Stimulated activated CD4-positive, alpha-beta T cell treated with anti-CD3 and anti-CD28 coated beads, Interleukin-1b, Interleukin-23, amount 100 ng/mL, for 1 hour (primary cell): Measurements from ENCODE around the gene BTBD9.

Experiments used
- DNase-seq, 2 donors: peaks; one replicate each; pipeline ENCODE4 v3.0.0-alpha.2; 2020; ENCODE audit warnings: low read depth in 2 of 2

The BTBD9 gene

DNA sequence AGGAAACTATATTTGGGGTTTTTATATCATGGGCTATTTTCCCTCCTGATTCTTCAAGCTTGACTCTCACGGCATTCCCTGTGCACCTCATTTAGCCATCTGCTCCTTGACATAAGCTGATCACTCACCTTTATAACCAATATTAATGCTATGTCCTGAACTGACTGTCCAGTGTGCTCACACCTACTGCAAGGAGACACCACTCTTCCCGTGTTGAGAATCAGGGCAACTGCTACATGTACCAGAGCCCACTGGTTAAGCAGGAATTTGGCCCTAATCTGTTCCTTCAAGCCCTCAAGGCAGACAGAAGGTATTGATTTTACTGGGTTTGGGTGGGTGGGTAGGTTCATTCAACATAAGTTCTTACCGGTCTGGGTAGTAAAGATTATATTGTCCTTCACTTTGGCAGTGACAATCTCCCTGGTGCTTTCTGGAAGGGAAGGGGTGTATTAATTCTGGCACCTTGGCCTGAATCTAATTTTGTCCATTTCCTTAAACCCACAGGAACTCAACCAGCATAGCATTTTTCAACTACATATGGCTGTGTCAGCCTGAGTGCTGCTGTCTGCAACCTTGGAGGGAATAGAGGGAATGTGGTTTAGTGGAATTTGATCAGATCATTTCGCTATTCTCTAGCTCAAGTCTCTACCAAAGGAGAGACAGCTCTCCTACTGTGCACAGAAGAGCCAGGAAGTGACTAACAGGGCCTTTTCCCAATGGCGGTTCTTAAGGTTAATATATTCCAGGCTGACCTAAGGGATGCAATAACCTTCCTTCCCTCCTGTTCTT, 293.2 kb downstream of the BTBD9 start:
- DNase-seq: no peak

DNA sequence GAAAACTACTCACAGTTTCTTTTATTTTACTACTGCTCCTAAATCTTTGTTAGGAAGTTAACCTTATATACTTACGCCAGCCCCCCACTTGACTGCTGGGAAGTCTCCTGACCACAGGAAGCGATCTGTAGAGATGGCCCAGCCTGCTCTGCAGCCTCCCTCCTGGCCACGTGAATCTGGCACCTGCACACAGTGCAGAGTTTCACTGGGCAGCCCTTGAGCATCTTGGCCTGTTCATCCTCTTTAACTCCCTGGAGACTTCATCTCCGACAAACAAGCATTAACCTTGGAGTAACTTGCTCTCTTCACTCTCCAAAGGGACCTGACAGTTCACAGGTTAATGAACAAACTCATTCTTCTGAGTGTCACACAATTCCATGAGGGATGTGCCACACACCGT, 294.1 kb downstream of the BTBD9 start:
- no peak for DNase-seq

DNA sequence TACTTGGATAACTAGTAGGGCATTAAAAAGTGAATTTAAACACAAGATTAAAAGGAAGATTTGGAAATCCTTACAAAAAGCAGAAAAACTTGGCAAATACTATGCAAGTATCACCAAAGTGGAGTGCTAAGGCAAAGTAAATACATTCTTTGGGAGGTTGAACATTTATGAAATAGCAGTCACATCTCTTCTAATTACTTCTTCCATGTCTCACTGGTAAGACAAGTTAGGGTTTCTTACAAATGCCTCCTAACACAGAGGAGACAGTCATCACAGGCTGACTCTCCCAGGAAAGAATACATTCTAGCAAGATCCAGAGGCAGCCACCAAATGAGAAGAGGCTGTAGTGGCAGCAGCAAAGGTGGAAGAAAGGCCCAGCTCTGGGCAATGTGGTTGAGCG, 298.2 kb downstream of the BTBD9 start:
- DNase-seq: no peak

DNA sequence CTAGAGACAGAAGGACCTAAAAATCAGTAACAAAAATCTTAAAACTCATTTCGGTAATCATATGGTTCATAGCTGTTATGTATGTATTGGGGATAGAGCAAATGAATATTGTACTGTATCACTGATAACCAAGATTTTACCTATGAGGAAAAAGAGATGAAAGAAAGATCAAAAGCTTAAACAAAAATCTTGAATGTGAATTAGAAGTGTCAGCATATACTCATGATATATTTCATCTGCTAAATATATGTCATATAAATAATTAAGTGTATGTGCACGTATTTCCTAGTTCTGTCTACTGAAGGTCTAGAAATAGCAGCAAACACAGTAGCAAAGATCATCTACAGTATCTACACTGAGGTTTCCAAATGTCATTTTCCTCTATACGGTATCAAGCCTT, 299.8 kb downstream of the BTBD9 start:
- DNase-seq: no peak

DNA sequence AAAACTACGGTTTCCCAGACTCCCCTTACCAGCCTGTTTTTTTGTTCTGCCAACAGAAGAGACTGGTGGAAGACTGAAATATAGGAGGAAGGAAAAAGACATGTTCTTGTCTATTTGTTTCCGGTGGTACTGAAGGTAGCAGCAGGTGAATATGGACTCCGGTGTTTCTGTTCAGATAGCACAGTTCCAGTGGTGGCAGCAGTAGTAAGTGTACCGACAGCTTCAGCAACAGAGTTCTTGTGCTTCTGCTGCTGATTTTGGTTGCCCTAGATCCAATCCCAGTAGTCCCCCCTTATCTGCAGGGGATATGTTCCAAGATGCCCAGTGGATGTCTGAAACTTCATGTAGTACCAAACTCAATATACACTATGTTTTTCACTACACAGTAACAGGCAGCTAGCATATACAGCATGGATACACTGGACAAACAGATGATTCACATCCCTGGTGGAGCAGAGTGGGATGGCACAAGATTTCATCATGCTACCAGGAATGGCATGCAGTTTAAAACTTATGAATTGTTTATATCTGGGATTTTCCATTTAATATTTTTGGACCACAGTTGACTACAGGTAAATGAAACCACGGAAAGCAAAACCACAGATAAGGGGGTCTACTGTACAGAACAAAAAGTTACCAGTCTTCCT, 301.8 kb downstream of the BTBD9 start:
- no peak for DNase-seq

DNA sequence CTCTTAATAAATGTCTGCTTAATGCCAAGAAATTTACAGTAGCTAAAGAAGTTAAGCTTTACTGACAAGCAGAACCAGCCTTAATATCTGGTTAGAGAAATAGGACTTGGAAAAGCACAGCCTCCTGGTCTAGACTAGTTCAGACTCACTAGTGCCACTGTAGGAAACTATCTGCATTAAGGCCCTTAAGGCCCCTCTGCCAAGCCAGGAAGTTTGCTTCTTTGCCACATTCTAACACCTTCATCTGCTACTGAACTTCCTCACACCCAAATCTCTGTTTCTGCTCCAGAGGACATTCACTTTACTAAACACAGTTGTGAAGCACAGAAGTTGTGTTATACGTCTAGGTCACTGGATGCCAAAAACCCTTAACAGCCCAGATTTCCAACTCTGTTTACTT, 302.8 kb downstream of the BTBD9 start:
- DNase-seq: no peak

DNA sequence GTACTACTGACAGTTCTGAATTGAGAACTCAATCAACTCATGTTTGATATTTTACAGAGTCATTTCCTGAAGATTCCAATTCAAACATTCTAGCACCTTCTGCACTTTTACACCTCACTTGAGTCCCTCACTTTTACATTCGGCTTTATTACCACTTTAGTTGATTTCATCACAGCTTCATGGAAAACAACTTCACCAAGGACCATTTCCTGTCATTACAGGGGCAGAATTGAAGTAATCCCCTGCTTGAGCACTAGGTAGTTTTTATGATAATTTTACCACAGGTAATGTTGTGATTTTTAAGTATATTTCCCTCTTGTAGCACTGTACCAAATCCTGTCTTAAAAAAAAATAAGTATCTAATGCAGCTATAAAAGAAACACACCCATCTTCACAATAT, 312.9 kb downstream of the BTBD9 start:
- DNase-seq: no peak

DNA sequence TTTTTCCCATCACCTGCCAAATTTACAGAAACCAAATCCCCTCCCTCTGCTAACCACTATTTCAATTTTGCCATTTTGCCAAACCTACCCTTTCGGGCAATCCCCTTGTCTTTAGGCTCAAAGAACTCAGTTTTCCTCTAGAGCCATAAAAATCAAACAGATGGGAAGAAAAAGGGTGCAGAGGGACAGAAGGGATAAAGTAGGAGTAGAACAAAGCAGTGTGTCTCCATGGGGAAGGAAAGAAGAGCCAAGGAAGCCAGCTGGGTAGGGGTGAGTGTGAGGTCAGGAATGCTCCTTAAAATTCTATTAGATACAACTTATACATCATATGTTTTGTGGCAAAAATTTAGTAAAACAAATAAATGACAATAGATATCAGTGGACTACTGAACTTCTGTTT, 316.5 kb downstream of the BTBD9 start:
- DNase-seq: no peak

DNA sequence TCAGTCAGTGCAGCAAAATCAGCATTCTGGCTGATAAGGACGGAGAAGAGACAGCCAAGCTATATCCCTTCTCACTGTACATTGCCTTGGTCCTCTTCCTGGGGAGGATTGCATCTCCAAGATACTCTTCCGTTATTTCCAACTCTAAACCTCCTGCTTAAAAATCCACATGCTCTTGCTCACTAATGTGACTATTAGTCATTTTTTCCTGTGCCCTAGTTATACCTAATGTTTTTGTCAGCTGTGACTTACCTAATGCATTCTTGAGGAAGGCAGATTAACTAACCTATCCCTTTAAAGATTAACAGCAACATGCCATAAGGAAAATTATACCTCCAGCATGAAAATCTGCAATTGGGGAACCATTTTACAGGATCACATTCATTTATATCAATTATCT, 317.6 kb downstream of the BTBD9 start:
- no peak for DNase-seq

DNA sequence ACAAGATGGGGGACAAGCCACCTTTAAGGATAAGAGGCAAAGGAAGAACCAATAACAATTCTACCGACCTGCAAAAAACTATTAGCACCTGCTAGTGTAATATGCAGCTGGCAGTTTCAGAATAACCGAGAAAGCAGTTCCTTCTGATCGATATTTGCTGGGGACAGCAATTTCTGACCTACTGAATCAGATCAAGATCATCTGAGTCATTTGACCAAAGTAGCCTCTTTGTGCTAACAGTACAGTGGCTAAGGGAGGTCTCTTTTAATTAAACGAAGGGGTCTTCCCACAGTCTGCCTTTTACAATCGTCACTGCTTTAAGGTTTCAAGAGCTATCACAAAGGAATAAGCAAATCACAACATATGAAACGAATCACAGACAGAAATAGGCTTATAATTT, 318.9 kb downstream of the BTBD9 start:
- DNase-seq: no peak

DNA sequence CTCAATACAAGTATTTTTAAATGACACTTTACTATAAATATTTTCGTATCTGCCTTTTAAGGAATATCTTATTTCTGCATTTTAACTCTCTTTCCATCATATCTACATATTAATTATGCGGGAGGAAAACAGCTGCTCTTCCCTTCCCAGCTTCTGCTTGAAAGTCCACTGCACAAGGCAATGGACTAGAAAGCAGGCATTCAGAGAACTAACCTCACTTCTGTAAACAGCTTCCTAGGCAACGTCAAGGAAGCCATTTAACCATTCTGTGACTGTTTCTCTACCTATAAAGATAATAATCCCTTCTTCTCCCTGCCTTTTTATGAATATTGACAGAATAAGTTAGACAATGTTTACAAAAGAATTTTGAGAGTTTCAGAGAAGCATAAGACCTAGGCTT, 319.4 kb downstream of the BTBD9 start:
- DNase-seq: no peak

DNA sequence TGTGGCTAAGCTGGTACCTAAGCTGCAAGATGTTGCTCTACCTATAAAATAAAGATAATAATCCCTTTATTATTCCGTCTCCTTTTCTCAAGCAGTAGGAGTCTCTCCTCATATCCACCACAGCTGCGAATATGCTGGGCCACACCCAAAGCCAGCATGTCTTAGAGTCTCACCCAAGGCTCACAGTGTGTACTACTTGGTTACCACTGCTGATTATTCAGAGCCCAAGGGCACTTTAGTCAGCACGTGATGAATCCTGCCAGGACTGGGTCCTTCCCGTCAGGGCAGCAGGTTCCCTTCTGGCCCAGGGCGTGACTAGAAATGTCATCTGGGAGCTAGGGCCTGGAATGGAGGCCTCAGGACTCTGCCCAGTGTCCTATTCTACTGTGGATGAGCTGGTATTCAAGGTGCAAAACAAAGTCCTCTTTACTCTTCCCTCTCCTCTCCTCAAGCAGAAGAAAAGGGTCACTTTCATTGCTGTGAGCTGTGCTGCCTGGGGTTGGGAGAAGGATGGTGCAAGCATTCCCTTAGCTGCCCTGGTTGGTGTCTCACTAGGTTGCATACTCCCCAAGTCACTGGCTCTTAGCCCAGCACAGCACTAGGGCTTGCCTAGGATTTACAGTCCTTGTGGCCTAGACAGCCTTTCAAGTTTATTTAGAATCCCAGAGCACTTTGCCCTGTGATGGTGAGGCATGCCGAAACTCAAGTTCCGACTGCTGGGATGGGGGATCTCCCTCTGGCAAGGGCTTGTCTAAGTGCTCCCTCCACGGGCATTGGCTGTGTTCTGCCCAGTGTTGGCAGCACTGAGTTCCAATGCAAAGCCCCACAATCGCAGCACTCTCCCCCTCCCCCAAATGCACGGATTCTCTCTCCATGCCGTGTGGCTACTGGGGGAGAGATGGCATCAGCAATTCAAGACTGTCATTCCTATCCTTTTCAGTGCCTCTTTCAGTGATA, 320.2 kb downstream of the BTBD9 start:
- no peak for DNase-seq

DNA sequence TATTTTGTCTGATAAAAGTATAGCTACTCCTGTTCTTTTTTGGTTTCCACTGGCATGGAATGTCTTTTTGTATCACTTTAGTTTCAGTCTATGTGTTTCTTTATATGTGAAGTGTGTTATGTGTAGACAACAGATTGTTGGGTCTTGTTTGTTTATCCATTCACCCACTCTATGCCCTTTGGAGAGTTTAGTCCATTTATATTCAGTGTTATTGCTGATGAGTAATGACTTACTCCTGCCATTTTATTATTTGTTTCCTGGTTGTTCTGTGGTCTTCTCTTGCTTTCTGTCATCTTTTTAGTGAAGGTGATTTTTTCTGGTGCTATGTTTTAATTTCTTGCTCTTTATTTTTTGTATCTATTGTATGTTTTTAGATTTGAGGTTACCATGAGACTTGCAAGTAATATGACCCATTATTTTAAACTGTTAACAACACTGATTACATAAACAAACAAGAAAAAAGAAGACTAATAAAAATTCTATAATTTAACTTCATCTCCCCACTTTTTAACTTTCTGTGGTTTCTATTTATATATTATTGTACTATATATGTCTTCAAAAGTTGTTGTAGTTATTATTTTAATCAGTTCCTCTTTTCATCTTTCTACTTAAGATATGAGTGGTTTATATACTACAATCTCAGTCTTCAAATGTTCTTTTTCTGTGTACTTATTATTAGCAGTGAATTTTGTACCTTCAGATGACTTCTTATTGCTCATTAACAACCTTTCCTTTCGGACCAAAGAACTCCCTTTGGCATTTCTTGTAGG, 323.4 kb downstream of the BTBD9 start:
- DNase-seq: no peak

DNA sequence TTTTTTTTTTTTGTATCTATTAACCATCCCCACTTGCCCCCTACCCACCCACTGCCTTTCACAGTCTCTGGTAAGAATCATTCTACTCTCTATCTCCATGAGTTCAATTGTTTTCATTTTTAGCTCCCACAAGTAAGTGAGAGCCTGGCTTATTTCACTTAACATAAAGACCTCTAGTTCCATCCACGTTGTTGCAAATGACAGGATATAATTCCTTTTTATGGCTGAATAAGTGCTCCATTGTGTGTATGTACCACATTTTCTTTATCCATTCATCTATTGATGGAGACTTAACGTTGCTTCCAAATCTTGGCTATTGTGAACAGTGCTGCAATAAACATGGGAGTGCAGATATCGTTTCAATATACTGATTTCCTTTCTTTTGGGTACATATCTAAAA, 328.5 kb downstream of the BTBD9 start:
- DNase-seq: no peak

DNA sequence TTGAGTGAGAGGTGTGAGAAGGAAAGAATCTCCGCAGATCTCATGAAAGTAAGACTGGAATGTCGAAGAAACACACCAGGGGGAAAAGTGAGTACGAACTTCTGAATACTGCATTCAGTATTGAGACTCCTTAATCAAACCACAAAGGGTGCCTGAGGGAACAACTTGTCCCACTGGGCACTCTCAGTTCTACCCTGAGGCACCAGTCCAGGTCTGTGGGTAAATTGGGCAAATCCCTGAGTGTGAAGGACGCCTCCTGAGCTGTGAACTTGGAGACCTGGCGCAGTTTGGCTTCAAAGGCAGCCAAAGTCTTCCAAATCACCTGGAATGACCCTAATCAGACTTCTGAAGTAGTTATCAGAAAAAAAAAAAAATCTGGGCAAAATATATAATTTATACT, 329.7 kb downstream of the BTBD9 start:
- DNase-seq: no peak

DNA sequence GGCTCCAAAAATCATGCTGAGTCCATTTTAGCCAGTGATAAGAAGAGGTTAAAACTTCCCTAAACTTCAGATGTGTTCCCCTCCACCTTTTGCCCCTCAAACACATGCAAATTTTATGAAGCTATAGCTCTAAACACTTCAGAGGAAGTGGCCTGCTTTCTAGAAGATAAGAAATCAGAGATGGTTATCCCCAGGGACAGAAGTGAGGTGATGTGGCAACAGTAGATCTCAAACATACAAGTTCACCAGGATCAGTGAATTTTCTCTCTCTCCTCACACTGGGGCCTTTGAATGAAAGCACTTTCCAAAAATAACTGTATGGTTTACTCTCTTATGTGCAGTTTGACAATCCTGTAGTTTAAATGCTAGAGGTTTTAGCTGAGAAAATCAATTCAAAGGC, 332.0 kb downstream of the BTBD9 start:
- no peak for DNase-seq

DNA sequence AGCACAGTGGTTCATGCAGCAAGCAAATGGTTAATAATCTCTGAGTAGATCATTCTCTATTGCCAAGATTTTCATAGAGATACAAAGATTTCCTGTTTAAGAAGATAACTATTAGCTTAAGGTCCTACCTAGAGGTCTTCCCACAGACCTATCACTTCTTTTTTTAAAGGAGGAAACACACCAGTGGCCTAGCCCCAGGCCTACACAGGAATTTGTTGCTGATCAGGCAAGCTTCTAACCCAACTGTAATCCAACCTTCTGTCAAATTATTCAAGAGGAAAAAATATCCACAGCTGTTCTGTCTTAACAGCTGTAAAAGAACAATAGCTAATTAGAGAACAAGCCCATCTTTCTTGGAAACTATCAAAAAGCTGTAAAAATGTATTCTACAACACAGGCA, 332.8 kb downstream of the BTBD9 start:
- DNase-seq: no peak

DNA sequence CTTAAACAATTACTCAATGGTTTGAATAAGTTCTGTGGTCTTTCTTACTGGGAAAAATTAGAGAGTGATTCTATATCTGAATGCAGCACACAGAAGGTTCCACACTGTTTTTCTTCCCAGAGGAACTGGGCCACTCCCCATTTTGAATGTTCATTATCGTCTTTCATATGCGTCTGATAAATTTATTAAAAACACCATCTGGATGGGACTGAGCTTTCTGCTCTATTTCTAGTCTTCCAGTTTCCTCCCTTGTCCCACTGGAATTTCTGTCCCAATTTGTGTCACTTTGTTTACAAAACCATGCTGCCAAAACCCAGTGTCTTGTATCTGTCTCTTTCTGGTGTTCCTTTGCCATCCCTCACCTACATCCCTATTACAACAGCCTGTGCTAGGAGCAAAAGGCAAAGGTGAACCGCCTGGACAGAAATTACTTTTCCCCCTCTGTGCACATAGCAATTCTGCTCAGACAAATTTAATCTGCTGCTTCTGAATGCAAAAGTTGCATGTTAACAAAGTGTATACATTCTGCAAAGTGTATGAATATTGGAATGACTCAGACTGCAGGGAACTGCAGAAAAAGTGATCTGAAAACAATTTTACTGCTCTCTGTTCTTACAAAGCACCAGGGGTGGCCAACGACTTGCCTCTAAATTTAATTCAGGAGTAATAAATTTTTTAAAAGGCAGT, 333.6 kb downstream of the BTBD9 start:
- DNase-seq: no peak

DNA sequence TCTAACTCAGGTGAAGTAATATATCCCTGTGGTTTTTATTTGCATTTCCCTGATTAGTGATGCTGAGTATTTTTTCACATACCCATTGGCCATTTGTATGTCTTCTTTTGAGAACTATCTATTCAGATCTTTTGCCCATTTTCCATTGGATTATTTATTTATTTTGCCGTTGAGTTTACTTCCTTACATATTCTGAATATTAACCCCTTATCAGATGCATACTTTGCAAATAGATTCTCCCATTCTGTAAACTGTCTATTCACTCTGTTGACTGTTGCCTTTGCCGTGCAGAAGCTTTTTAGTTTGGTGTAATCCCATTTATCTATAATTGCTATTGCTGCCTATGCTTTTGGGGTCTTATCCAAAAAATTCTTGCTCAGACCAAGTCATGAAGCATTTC, 336.9 kb downstream of the BTBD9 start:
- DNase-seq: no peak

DNA sequence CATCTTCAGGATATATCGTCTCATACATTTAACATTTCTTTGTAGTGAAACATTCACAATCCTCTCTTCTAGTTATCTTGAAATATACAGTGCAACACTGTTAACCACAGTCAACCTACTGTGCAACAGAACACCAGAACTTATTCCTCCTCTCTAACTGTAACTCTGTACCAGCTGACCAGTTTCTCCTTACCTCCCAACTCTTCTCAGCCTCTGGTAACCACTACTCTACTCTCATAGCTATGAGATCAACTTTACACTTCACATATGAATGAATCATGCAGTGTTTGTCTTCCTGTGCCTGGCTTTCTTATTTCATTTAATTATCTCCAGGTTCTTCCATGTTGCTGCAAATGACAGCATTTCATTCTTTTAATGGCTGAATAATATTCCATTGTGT, 337.6 kb downstream of the BTBD9 start:
- no peak for DNase-seq

DNA sequence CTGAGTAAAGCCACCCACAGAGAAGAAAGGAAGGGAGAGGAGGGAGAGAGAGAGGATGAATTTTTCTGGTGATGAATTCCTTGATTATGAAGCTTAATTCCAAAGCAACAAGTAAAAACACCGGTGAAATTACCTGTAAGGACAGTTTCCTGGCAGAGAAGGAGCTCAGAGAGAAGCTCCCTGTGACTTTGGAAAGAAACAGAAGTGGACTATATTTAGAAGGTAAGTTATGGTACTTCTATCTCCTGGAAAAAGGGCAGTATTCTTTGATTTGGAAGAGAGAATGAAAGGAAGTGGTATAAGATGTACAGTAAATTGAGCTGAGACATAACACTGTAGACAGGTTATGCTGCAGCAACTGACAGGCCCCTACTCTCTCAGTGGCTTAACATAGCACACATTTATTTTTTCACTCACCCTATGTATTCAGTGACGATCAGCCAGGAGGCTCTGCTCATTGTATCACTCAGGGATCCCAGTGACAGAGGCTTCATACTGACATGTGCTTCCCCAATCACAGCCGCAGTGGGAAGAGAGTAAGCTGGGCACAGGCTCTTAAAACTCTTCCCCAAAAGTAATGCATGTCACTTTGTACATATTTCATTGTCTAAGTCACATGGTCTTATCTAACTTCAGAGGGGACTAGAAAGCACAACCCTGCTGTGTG, 349.5 kb downstream of the BTBD9 start:
- DNase-seq: no peak
